Kidney epithelial cell (primary cell): ENCODE data around the gene FOXK1. TPM values are rescaled to one million over a fixed set of nuclear protein-coding genes. Genes with fewer than 3 reads are reported as not detected.

ENCODE experiments used
- DNase-seq: peaks from one replicate; pipeline ENCODE4 v3.0.0-alpha.2; 2010; ENCODE audit warnings: low read depth
- H3K27me3 ChIP-seq: 2 replicates; pipeline ENCODE4 v1.6.0; 2011; ENCODE audit warnings: low read length; ENCODE audit not compliant: control insufficient read depth, insufficient read depth
- H3K36me3 ChIP-seq: 2 replicates; pipeline ENCODE4 v1.5.1; 2011; ENCODE audit warnings: low read length; ENCODE audit not compliant: control insufficient read depth, insufficient read depth
- H3K4me3 ChIP-seq: 2 replicates; pipeline ENCODE4 v1.5.1; 2011; ENCODE audit warnings: low read depth, mild to moderate bottlenecking, control low read depth, low read length
- total RNA-seq: library from RNA; depleted of rRNA; stranded (reverse); fragments of >200 nt; gene quantifications from 2 replicates; pipeline ENCODE4 v1.2.3, GENCODE V29; 2015
- TF ChIP-seq, protein P1 (sequence below): IDR thresholded peaks from 2 replicates; pipeline ENCODE4 v1.5.1; 2011; ENCODE audit warnings: mild to moderate bottlenecking, moderate library complexity, low read length, control low read depth, inconsistent platforms; ENCODE audit not compliant: insufficient read depth, poor library complexity, severe bottlenecking

FOXK1 gene
- total RNA-seq, 1 donor from 2014 or later = 48.2 TPM

DNA sequence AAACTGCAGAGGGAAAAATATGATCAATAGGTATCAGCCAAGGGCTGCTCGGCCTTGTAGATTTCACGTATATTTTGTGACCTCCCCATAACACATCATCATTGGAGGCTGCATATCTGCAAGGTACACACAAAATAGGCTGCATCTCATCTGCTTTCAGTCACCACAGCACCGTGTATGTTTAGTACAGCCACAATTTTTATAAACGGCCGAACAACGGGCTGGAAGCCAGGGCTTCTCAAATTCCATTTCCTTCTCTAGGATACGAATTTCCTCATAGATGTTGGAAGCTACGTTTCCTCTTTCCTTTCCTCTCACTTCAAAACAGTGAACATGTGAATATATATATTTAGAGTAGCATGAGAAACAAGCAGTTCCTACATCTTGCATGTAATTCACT lies 20.2 kb upstream of the FOXK1 start:
- Histone ChIP-seq H3K36me3 (no peaks in the 10 kb centered on the region), H3K4me3 (no peak overlapping the region), H3K27me3 (no peaks in the 10 kb centered on the region)
- TF ChIP-seq, protein P1, sequence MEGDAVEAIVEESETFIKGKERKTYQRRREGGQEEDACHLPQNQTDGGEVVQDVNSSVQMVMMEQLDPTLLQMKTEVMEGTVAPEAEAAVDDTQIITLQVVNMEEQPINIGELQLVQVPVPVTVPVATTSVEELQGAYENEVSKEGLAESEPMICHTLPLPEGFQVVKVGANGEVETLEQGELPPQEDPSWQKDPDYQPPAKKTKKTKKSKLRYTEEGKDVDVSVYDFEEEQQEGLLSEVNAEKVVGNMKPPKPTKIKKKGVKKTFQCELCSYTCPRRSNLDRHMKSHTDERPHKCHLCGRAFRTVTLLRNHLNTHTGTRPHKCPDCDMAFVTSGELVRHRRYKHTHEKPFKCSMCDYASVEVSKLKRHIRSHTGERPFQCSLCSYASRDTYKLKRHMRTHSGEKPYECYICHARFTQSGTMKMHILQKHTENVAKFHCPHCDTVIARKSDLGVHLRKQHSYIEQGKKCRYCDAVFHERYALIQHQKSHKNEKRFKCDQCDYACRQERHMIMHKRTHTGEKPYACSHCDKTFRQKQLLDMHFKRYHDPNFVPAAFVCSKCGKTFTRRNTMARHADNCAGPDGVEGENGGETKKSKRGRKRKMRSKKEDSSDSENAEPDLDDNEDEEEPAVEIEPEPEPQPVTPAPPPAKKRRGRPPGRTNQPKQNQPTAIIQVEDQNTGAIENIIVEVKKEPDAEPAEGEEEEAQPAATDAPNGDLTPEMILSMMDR = no peak
- no peak for DNase-seq

GRCh38 chr7:4663239-4664018 lies 18.7 kb upstream of the FOXK1 start:
- TF ChIP-seq, protein P1 = no peak
- no peak for DNase-seq
- Histone ChIP-seq H3K4me3 (no peak overlapping the region), H3K36me3 (no peaks in the 10 kb centered on the region), H3K27me3 (no peaks in the 10 kb centered on the region)

DNA sequence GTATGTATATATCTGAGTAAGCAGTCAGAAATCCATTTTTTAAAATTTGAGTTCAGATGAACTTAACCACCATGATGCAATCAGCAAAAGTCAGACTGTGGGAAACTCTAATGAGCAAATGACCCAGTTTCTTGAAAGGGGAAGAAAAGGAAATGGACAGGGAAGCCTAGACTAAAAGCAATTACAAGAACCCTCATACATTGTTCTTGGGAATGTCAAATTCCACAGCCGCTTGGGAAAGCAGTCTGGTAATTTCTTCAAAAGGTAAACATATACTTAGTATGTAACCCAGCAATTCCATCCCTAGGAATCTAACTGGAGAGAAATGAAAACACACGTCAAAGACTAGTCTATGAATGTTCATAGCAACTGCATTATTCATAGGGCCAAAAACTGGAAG lies 16.4 kb upstream of the FOXK1 start:
- TF ChIP-seq, protein P1 = no peak
- Histone ChIP-seq H3K27me3 (no peaks in the 10 kb centered on the region), H3K36me3 (no peaks in the 10 kb centered on the region), H3K4me3 (no peak overlapping the region)
- DNase-seq = no peak

DNA sequence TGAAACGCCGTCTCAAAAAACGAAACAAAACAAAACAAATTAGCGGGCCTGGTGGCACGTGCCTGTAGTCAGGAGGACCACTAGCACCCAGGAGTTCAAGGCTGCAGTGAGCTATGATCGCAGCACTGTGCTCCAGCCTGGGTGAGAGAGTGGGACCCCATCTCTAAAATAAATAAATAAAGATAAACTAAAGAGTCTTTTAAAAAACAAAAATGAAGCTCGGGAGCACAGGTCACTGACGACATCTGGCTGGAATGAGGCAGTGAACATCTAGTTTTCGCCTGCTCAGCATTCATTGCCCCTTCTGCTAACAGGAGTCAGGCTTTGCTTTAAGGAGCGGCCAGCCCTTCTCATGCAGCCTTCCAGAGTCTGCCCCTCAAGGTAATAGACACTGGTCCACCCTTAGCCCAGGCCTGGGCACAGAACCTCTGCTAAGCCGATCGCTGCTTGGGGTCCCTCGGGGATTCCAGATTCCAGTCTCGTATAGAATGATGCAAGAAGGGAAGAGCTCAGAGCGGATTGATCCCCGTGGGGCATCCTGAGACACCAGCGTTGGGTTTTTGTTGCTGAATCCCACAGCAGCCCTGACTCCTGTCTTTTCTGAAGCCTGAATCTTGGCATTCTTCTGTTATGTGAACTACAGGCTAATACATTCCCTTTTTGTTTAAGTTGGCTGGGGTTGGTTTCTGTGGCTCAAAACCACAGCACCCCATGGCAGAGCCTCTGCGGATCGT lies 14.2 kb upstream of the FOXK1 start:
- Histone ChIP-seq H3K27me3 (no peaks in the 10 kb centered on the region), H3K4me3 (no peak overlapping the region), H3K36me3 (no peaks in the 10 kb centered on the region)
- no peak for DNase-seq
- TF ChIP-seq, protein P1 = no peak

- Histone ChIP-seq H3K36me3 (no peaks in the 10 kb centered on the region), H3K4me3 (no peak overlapping the region), H3K27me3 (no peaks in the 10 kb centered on the region)
- DNase-seq = no peak
- TF ChIP-seq, protein P1 = no peak
These were observed 13.6 kb upstream of the FOXK1 start for GRCh38 chr7:4668510-4668847.
